Fibroblast of skin of left quadriceps (primary cell): ENCODE data around the gene USP47.

Experiments
- DNase-seq, 2 experiments: peaks; one replicate each; pipeline ENCODE4 v3.0.0-alpha.2; 2013; ENCODE audit warnings: low read depth in 2 of 2

USP47 gene

DNA sequence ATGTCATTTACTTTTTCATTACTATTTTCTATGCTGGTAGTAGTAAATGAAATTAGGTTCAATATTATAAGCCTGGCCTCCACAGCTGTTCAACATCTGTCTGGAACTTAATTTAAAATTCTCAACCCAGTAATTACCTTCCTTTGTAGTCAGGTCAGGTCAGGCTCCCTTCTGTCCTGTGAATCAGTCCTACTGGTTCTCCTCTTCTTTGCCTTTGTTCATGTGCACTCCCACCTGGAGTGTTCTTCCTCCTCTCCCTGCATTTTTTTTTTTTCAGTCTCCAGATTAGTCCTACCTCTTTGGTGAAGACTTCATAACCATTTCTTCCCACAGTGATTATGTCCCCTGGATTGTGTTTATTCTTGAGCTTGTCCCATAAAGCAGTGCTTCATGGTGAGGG, 98.8 kb downstream of the USP47 start:
- no peak for DNase-seq

DNA sequence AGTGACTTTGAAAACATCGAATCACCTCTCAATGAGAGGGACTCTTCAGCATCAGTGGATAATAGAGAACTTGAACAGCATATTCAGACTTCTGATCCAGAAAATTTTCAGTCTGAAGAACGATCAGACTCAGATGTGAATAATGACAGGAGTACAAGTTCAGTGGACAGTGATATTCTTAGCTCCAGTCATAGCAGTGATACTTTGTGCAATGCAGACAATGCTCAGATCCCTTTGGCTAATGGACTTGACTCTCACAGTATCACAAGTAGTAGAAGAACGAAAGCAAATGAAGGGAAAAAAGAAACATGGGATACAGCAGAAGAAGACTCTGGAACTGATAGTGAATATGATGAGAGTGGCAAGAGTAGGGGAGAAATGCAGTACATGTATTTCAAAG, 100.9 kb downstream of the USP47 start:
- DNase-seq = no peak

DNA sequence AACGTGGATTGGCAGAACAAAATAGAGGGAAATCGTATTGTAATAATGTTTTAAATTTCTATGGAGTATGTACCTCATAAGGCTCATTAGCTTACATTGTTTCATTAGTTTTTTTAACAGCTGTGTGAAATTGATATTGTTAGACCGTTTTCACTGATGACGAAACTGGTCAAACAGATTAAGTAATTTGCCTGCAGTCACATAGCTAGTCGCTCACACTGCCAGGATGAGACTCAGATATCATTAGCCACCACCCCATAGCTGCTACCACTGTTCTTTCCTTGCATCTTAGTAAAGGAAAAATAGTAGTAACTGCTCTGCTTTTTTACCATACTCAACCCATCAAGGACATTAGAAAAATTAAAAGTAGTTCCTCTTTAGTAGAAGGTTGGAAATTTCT, 102.7 kb downstream of the USP47 start:
- DNase-seq = no peak

DNA sequence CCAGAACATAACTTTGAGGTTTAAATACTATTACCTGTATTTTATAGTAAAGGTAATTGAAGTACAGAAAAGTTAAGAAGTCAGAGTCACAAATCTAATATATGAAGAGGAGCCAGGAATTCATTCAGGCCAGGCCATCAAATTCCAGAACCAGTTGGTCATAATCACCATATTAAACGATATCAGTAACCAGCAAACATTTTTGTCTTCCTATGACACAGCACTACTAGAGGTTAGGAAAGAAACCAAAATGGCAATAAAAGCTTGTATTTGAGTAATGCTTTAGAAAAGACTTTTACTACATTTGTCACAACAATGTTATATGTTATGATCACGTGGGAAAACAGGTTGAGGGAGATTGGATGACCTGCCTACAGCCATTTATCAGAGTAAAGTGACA, 104.4 kb downstream of the USP47 start:
- peak; percentile 15 to 22 for DNase-seq

DNA sequence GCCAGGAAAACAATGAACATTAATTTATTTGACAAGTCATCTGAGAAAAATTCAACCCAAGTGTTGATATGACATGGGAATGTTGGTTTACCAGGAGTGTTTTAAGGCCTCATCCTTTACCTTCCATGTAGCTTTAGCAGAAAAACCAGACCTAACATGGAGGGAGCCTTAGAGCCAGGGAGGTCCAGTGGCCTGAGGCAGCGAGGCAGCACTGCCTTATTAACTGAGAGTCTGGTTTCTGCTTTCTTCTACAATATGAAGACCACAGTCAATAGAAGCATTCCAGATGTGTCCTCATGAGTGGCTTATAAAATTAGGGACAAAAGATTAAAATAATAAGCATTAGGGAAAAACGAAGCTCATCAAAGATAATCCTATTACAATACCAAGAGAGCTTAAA, 105.1 kb downstream of the USP47 start:
- DNase-seq = no peak

DNA sequence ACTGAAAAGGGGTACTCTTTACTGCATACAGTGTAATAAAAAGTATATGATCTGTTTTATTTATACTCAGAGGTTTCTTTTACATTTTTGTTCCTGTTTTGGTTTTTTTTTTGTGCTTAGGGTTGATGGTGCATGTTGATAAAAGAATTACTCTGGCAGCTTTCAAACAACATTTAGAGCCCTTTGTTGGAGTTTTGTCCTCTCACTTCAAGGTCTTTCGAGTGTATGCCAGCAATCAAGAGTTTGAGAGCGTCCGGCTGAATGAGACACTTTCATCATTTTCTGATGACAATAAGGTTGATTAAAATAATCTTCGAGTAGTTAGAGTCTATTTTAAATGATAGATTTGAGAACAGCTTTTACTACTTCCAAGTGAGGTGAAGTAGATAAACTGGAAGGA, 106.1 kb downstream of the USP47 start:
- DNase-seq = no peak

DNA sequence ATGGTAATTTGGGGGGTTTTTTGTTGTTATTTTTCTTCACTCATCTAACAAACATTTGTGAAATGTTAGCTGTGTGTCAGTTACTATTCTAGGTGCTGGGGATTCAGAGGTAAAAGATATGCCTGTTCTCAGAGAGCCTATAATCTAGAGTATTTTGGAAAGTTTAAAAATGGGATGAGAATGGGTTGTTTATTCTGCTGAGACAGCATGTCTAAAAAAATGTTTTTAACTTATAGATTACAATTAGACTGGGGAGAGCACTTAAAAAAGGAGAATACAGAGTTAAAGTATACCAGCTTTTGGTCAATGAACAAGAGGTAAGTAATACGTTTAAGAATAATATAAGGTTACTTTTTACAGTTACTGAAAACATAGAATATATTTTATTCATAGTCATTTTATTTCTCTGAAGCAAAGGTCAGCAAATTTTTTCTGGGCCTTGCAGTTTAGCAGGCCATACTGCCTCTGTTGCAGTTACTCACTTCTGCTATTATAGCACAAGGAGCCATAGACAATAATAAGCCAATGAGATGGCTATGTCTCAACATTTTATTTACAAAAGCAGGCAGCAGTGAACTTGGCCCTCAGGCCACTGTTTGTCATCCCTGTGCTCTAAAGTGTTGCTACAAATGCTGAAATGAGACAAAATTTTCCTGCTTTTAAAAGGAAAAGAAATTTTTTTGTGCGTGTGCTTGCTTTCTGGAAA, 106.6 kb downstream of the USP47 start:
- no peak for DNase-seq

DNA sequence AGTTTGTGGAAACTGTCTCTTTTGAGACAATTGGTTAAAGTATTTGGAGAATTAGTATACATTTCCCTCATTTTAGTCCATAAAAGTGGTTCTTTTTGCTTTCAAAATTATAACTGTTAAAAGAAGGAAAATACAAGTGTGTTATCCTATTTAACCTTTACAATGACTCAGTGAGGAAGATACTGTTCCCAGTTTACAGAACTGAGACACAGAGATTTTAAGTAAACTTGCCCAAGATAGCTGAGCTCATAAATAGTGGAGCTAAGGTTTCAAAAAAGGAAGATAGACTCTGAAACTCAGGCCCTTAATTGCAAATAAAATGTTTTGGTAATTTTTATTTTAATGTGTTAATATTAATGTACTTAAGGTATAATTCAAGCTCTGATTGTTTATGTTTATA, 107.7 kb downstream of the USP47 start:
- no peak for DNase-seq

DNA sequence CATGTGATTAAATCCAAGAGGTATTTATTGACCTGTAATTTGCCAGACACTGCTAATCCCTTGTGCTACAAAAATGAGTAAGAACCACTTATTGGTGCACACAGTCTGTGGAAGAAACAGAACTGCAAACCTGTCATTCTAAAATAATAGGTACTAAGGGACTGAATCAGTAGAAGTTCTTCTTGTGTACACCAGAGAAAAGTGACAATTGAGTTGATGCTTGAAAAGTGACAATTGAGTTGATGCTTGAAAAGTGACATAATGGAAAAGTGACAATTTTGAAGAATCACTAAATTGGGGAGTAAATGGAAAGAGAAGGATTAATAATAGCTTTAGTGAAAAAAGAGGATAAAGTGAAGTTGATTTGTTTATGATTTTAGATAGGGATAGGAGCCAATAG, 110.3 kb downstream of the USP47 start:
- DNase-seq = no peak

DNA sequence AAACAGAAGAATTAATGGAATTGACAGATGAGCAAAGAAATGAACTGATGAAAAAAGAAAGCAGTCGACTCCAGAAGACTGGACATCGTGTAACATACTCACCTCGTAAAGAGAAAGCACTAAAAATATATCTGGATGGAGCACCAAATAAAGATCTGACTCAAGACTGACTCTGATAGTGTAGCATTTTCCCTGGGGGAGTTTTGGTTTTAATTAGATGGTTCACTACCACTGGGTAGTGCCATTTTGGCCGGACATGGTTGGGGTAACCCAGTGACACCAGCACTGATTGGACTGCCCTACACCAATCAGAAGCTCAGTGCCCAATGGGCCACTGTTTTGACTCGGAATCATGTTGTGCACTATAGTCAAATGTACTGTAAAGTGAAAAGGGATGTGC, 114.2 kb downstream of the USP47 start:
- no peak for DNase-seq

DNA sequence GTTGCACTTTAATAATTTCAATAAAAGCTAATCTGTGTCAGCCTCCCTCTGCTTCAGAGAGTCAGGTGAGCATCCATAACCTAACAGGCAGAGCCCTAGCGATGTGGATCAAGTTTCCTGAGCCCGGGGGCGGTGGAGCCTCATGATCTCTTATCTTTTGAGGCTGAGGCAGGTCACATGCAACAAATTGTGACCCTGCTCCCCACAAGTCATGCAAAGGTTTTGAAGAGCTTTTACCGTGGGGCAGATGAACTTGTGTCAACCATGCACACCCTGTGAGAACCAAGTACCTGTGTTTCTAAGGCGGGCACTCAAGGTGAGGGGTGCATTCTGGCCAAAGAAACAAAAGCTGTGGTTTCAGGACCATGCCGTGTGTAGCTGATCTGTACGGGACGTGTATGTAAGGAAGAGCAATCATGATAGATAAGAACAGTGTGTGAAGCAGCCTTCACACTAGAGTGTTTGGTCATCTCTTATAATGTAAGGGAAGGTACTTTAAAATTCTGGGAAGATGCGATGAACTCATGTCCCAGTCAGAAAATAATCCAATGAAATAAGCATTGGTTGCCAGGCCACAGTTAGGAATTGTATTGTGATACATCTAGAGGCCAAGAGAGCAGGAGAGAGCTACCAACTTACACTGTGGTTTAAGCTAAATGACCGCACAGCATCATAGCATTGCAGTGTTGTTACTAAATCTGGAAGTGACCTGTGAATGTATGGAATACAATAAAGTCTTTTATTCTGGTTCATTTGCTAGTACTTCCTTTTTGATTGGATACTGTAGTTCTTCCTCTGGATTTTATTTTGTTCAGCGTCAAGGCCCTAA, 116.8 kb downstream of the USP47 start:
- DNase-seq = no peak

DNA sequence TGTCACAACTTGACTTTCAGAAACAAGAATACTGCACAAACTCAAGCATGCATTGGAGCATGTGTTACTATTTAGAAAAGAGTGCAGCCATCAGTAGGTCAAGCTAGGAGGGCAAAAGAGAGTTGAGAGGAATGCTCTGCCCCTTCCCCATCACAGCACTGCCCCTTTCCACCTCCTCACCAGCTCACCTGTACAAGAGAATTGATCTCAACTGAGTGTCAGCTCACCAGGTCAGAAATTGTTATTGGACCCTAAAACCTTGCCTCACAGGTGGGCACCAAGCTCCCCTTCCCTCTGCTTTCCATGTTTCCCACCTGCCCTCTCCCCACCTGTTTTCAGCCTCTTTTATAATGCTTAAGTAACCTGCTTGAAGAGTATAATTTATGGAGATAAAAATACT, 117.8 kb downstream of the USP47 start:
- no peak for DNase-seq

DNA sequence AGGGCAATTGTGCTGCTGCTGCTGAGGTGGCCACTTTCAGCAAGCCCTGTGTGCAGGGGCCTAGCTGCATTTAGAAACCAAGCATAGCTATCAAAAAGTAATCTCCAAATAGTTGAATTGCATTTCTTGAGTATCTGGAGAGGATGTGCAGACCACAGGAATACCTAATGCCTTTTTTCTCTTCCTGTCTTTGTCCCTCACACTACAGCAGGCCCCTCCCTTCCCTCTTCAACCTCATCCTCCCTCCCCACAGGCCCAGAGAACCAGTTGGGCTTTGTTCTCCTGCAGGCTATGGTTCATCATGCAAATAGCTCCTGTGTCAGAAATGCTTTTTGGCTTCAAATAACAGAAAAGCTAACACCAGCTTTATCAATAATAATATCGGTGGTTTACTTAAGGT, 118.9 kb downstream of the USP47 start:
- no peak for DNase-seq

DNA sequence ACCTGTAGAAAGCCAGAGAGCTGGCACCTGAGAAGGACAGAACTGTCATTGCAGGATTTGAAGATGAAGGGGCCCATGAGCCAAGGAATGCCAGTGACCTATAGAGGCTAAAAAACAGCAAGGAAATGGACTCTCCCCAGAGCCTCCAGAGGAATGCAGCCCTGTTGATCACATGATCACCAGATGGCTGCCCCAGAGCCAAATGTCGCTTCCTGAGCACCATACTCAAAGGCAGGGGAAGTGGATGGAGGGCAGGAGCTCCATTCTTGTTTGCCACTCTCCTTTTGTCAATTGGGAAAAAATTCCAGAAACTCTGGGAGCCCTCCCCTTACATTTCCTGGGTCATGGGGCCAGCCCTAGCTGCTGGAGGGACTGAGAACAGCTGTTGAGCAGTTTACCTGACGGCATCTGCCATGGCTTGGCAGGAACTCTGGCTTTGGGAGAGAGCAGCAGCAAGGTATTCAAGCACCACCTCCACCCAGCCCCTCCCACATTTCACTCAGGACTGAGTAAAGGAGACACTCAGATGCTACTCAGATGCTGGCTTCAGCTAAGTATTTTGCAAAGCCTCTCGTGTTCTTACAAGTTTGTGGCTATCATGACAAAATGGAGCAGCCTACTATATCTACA, 119.7 kb downstream of the USP47 start:
- DNase-seq = no peak

DNA sequence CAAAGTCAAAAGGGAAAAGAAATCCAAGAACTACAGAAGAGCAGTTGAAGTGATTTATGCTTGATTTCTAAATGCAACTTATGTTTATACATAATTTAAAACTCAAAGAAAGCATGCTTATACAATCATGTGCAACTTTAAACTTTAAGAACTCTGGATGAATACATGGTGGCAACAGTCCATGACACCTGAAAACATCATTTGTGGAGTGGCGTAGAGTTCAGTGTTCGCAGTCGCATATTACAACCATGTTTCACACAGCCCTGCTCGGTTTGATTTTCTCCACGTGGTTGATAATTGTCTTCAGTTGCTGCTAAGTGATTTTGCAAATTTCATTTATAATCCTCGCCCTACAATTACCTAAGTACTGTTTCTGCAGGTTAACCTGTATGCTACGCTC, 121.3 kb downstream of the USP47 start:
- DNase-seq = no peak

DNA sequence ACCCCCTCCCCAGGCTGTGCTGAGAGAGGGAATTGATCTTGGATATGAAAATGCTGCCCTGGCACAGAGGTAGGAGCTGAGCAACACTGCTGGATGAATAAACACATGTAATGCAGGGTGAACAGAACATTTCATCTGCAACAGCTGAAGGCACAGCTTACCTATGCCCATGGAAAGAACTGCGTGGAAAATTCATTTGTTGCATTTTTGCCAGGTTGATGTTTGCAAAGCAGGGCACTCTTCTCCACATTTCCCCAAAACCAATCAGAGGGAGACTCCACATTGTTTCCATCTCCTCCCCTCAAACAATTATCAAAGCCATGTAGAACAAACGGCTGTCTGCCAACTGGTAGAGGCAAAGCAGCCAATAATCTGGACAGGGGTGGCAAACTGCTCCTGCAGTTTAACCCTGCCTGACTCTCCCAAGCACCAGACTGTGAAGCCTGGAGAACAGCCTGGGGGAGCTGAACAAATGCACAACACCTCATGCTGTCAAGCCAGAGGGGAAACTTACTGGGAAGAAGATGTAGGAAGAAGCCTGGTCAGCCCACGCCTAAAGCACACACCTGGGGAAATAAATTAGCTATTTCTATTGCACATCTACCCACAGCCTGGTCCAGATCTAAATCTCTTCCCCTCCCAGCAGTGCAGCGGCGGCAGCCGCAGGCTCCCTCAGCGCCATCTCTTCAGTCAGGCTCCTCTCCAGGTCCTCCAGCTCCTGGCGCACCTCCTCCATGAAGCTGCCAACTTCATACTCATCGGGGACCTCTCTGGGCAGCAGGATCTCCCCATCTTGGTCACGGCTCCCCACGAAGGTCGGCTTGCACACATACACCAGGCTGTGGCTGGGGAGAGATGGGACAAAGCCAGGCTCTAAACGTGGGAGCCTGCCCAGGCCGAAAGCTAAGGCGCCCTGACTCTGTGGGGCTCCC, 122.3 kb downstream of the USP47 start:
- DNase-seq = no peak

DNA sequence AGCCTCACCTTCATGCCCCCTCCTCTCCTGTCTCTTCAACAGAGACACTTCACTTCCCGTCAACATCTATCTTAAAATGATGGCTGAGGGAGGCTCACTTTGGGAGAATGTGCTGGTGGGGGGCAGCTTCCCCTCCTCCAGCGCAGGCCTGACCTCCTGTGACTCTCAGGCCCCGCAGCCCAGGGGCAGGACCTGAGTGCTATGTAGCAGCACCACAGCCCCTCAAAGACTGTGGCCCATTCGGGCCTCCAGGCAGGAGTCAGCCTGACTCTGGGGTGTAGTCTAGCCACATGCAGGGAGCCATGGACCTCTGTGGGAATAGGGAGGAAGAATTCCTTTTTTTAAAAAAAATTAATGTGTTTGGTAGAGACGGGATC, 123.0 kb downstream of the USP47 start:
- DNase-seq = no peak

DNA sequence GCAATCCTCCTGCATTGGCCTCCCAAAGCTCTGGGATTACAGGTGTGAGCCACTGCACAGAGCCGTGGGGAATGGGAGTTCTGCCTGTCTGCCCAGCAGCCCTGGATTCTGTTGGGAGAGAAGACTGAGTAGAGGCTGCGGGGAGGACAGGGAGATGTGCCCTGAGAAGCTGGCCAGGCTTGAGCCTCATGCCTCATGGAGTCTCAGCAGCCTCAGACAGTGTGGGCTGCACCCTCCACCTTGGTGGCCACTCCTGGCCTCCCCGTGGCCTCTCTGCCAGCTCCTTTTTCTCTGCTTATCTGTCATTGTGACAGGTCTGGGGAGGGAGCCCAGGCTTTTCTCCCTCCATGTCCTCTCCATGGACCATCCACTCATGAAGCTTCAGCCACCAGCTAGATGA, 123.4 kb downstream of the USP47 start:
- no peak for DNase-seq

DNA sequence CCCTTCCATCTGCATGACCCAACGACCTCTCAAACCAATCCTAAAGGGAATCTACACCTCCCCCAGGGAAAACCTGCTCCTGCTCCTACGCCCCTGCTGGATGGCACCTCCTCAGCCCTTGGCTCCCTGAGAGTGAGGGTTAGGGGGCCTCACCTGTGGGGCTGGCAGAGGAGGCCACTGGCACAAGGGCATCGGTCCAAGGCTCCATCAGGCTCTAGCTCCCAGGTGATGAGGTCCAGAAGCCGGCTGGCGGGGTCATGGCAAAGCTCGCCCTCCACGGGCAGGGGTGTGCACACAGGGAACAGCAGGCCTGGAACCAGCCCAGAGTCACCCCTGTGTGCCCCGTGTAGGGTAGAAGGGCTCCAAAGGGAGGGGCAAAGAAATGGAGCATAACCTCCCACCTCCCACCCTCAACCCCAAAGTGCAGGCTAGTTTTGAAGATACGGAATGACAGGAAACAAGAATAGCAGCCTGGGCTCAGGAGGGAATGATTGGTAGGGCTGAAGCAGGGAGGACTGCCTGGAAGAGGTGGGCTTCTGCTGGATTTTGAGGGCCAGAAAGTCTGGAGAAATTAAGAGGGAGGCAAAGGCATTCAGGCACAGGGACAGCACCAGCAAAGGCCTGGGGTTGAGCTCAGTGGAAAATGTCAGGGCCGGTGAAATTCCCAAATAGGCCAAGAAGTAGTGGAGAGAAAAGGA, 124.0 kb downstream of the USP47 start:
- DNase-seq = no peak

DNA sequence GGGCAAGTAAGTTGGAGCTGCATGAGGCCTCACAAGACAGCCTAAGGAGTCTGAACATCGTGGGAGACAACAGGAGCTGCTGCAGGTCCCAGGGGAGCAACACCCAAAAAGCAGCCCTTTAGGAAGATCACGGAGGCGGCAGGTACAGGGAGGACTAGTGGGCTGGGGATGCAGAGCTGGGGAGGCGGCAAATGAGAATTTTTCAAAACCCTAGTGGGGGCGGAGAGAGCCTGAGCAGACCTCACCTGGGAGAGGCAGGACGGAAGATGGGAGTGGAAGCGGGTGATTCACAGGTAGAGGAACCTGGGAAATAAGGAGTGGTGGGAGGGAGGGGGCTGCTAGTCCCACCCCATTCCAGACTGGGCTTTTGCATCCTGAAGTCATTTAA, 124.6 kb downstream of the USP47 start:
- no peak for DNase-seq
